CD4-positive, alpha-beta memory T cell (primary cell): ENCODE measurements around the gene CUL5. TPM values are rescaled to one million over a fixed set of nuclear protein-coding genes. Genes with fewer than 3 reads are reported as not detected.

Experiments used
- CTCF ChIA-PET: fragments of 350-600 bp; sonication (Branson Sonifier 250); formaldehyde crosslinking; loops from one replicate; lab custom pipeline; 2021; ENCODE audit warnings: inconsistent platforms; ENCODE audit not compliant: partially characterized antibody; lab: Charles Lee
- POLR2A ChIA-PET: fragments of 350-600 bp; sonication (Branson Sonifier 250); formaldehyde crosslinking; loops from one replicate; lab custom pipeline; 2021; ENCODE audit not compliant: partially characterized antibody; lab: Charles Lee
- DNase-seq, 5 donors: peaks; one replicate each; pipeline versions ENCODE4 v3.0.0 to v3.0.0-alpha.2; 2020 to 2022; ENCODE audit warnings: mixed read lengths in 1 of 5
- H3K27ac ChIP-seq: one replicate; pipeline ENCODE4 v1.7.0; 2013; ENCODE audit warnings: low read depth, low read length
- H3K27me3 ChIP-seq: 2 replicates; pipeline ENCODE4 v1.7.0; 2013; ENCODE audit warnings: mild to moderate bottlenecking, low read length, moderate library complexity; ENCODE audit not compliant: insufficient read depth
- H3K36me3 ChIP-seq: 2 replicates; pipeline ENCODE4 v1.7.0; 2013; ENCODE audit warnings: mild to moderate bottlenecking, low read length, moderate library complexity; ENCODE audit not compliant: insufficient read depth
- H3K4me1 ChIP-seq: 2 replicates; pipeline ENCODE4 v1.7.0; 2013; ENCODE audit warnings: mild to moderate bottlenecking, low read length, moderate library complexity; ENCODE audit not compliant: insufficient read depth
- H3K4me3 ChIP-seq, 2 donors: one replicate each; pipeline ENCODE4 v1.7.0; 2013; ENCODE audit warnings: low read length in 2 of 2, mild to moderate bottlenecking in 1 of 2
- H3K9me3 ChIP-seq, 2 donors: one replicate each; pipeline ENCODE4 v1.7.0; 2013; ENCODE audit warnings: low read length in 2 of 2, control low read depth in 1 of 2; ENCODE audit not compliant: control insufficient read depth in 1 of 2
- H3K27ac Mint-ChIP-seq, 7 donors: one replicate each; pipeline ENCODE4 v1.8.0; 2020 to 2021; ENCODE audit warnings: mixed read lengths in 7 of 7, mild to moderate bottlenecking in 6 of 7, inconsistent platforms in 3 of 7, moderate library complexity in 3 of 7
- H3K27me3 Mint-ChIP-seq, 2 donors: one replicate each; pipeline ENCODE4 v1.8.0; 2020 to 2021; ENCODE audit warnings: mixed read lengths in 2 of 2
- H3K36me3 Mint-ChIP-seq, 2 donors: one replicate each; pipeline ENCODE4 v1.8.0; 2020 to 2021; ENCODE audit warnings: mixed read lengths in 2 of 2, inconsistent platforms in 1 of 2, mild to moderate bottlenecking in 1 of 2
- H3K4me1 Mint-ChIP-seq, 4 donors: one replicate each; pipeline ENCODE4 v1.8.0; 2020 to 2021; ENCODE audit warnings: mixed read lengths in 4 of 4, mild to moderate bottlenecking in 1 of 4
- H3K4me3 Mint-ChIP-seq, 8 donors: one replicate each; pipeline ENCODE4 v1.8.0; 2020 to 2021; ENCODE audit warnings: mixed read lengths in 8 of 8, mild to moderate bottlenecking in 7 of 8, moderate library complexity in 6 of 8, inconsistent platforms in 3 of 8
- H3K9me3 Mint-ChIP-seq, 8 donors: one replicate each; pipeline ENCODE4 v1.8.0; 2020 to 2021; ENCODE audit warnings: mixed read lengths in 8 of 8, mild to moderate bottlenecking in 5 of 8, inconsistent platforms in 3 of 8, moderate library complexity in 1 of 8
- intact Hi-C: fragments of 100-400 bp; cut with micrococcal nuclease; formaldehyde crosslinking; loops from one replicate; pipeline ENCODE4 v1.15.1; 2023
- polyA plus RNA-seq, 2 donors: library from polyadenylated mRNA; unstranded; fragments of 300-500 nt; fragmentation: Illumina TruSeq; gene quantifications; one replicate each; pipeline ENCODE4 v1.2.3, GENCODE V29; 2021
- total RNA-seq, 2 experiments: library from RNA; stranded (reverse); gene quantifications; one replicate each; pipeline ENCODE4 v1.2.3, GENCODE V29; 2021

CUL5 gene
- total and polyA plus RNA-seq, 4 experiments from 2014 or later = 27.4 to 38.9 (median 34.5) TPM

GRCh38 chr11:107988397-107989158, 20.1 kb upstream of the CUL5 start:
- H3K27me3 Mint-ChIP-seq = peaks cover 5 to 8% of the 10 kb centered on the region in 2 donors
- ChIA-PET CTCF (no interaction called here), POLR2A (no interaction called here)
- no peaks in the 10 kb centered on the region for H3K9me3 ChIP-seq
- no peaks in the 10 kb centered on the region for H3K4me1 Mint-ChIP-seq
- H3K36me3 ChIP-seq = no peaks in the 10 kb centered on the region
- H3K9me3 Mint-ChIP-seq = no peaks in the 10 kb centered on the region
- DNase-seq = no peak
- no peak overlapping the region for H3K4me3 ChIP-seq
- H3K4me1 ChIP-seq = no peaks in the 10 kb centered on the region
- intact Hi-C loops = no loop called here
- no peaks in the 10 kb centered on the region for H3K27me3 ChIP-seq
- no peak overlapping the region for H3K4me3 Mint-ChIP-seq
- H3K36me3 Mint-ChIP-seq = no peaks in the 10 kb centered on the region
- no peak overlapping the region for H3K27ac ChIP-seq
- H3K27ac Mint-ChIP-seq = no peak overlapping the region

GRCh38 chr11:107991868-107992414, 16.8 kb upstream of the CUL5 start:
- intact Hi-C loops = no loop called here
- DNase-seq = no peak
- CTCF ChIA-PET = interaction anchor here (1.1 kb wide), 1 partner anchor 17 kb away, joined by 3 read pairs; the partner anchor contains the start of gene CUL5
- Histone ChIP-seq H3K36me3 (no peaks in the 10 kb centered on the region), H3K27ac (no peak overlapping the region), H3K4me1 (no peaks in the 10 kb centered on the region), H3K4me3 (no peak overlapping the region), H3K27me3 (no peaks in the 10 kb centered on the region), H3K9me3 (no peaks in the 10 kb centered on the region)
- no peaks in the 10 kb centered on the region for H3K36me3 Mint-ChIP-seq
- no peaks in the 10 kb centered on the region for H3K9me3 Mint-ChIP-seq
- H3K27ac Mint-ChIP-seq = no peak overlapping the region
- POLR2A ChIA-PET = no interaction called here
- H3K4me1 Mint-ChIP-seq = no peaks in the 10 kb centered on the region
- no peak overlapping the region for H3K4me3 Mint-ChIP-seq
- peaks cover 9 to 20% of the 10 kb centered on the region in 2 donors for H3K27me3 Mint-ChIP-seq

- POLR2A ChIA-PET = no interaction called here
- peak overlapping the region in 1 of 7 donors; percentile 35 for H3K27ac Mint-ChIP-seq
- H3K36me3 Mint-ChIP-seq = no peaks in the 10 kb centered on the region
Measured at GRCh38 chr11:107996006-107996776, 12.5 kb upstream of the CUL5 start.

GRCh38 chr11:107998761-107999160, 9.9 kb upstream of the CUL5 start:
- no peaks in the 10 kb centered on the region for H3K4me1 ChIP-seq
- H3K4me3 Mint-ChIP-seq = no peak overlapping the region
- no peaks in the 10 kb centered on the region for H3K9me3 Mint-ChIP-seq
- intact Hi-C loops = loop anchor here (1.0 kb wide), 1 partner anchor 650 kb away; no protein-coding TSS in a partner anchor
- no peak overlapping the region for H3K27ac ChIP-seq
- no peaks in the 10 kb centered on the region for H3K36me3 Mint-ChIP-seq
- peaks cover 6 to 13% of the 10 kb centered on the region in 2 donors for H3K27me3 Mint-ChIP-seq
- no peak for DNase-seq
- POLR2A ChIA-PET = no interaction called here
- no peaks in the 10 kb centered on the region for H3K36me3 ChIP-seq
- H3K27me3 ChIP-seq = no peaks in the 10 kb centered on the region
- H3K27ac Mint-ChIP-seq = no peak overlapping the region
- CTCF ChIA-PET = interaction anchor here (0.9 to 4.4 kb wide), 3 partner anchors 10 to 594 kb away, joined by 3 to 15 read pairs (median 3); partner anchors contain the start of genes CUL5 and EXPH5
- H3K4me1 Mint-ChIP-seq = peaks cover 0 to 2% (median 0%) of the 10 kb centered on the region in 4 donors
- H3K4me3 ChIP-seq = no peak overlapping the region
- H3K9me3 ChIP-seq = no peaks in the 10 kb centered on the region

More at GRCh38 chr11:107996006-107996776, 12.5 kb upstream of the CUL5 start:
- Histone ChIP-seq H3K4me1 (no peaks in the 10 kb centered on the region), H3K27me3 (no peaks in the 10 kb centered on the region), H3K9me3 (no peaks in the 10 kb centered on the region), H3K4me3 (no peak overlapping the region), H3K27ac (no peak overlapping the region), H3K36me3 (no peaks in the 10 kb centered on the region)
- intact Hi-C loops = no loop called here
- peaks cover 0 to 2% (median 0%) of the 10 kb centered on the region in 4 donors for H3K4me1 Mint-ChIP-seq
- H3K27me3 Mint-ChIP-seq = peaks cover 8 to 21% of the 10 kb centered on the region in 2 donors
- H3K4me3 Mint-ChIP-seq = no peak overlapping the region
- no peak for DNase-seq
- CTCF ChIA-PET = interaction anchor here (4.4 kb wide), 1 partner anchor 13 kb away, joined by 15 read pairs; the partner anchor contains the start of gene CUL5
- no peaks in the 10 kb centered on the region for H3K9me3 Mint-ChIP-seq

- Histone ChIP-seq H3K4me3 (no peak overlapping the region), H3K4me1 (no peaks in the 10 kb centered on the region), H3K27me3 (no peaks in the 10 kb centered on the region), H3K36me3 (no peaks in the 10 kb centered on the region), H3K9me3 (no peaks in the 10 kb centered on the region), H3K27ac (no peak overlapping the region)
- H3K9me3 Mint-ChIP-seq = no peaks in the 10 kb centered on the region
- H3K27ac Mint-ChIP-seq = no peak overlapping the region
- H3K27me3 Mint-ChIP-seq = peaks cover 6 to 11% of the 10 kb centered on the region in 2 donors
- DNase-seq = peak in 4 of 5 donors; percentile 19 to 31 (median 22)
- H3K4me1 Mint-ChIP-seq = peaks cover 0 to 2% (median 0%) of the 10 kb centered on the region in 4 donors
- no peaks in the 10 kb centered on the region for H3K36me3 Mint-ChIP-seq
- intact Hi-C loops = loop anchor here (1.0 kb wide), 1 partner anchor 648 kb away; no protein-coding TSS in a partner anchor
- ChIA-PET CTCF (interaction anchor here (1.0 to 1.5 kb wide), 2 partner anchors 9 to 593 kb away, joined by 3 to 8 read pairs; partner anchors contain the start of genes CUL5 and EXPH5), POLR2A (interaction anchor here (1.0 kb wide), 1 partner anchor 9 kb away, joined by 4 read pairs; the partner anchor contains the start of gene CUL5)
- H3K4me3 Mint-ChIP-seq = no peak overlapping the region
Measured at GRCh38 chr11:107999759-108000455, 8.8 kb upstream of the CUL5 start.

- no peak overlapping the region for H3K27ac ChIP-seq
- no peaks in the 10 kb centered on the region for H3K27me3 ChIP-seq
- Mint-ChIP-seq H3K27me3 (peaks cover 0 to 1% of the 10 kb centered on the region in 2 donors), H3K27ac (no peak overlapping the region), H3K4me3 (no peak overlapping the region), H3K4me1 (peaks cover 0 to 2% (median 0%) of the 10 kb centered on the region in 4 donors), H3K9me3 (no peaks in the 10 kb centered on the region), H3K36me3 (no peaks in the 10 kb centered on the region)
- no peak for DNase-seq
- POLR2A ChIA-PET = no interaction called here
- intact Hi-C loops = no loop called here
- CTCF ChIA-PET = interaction anchor here (1.6 kb wide), 1 partner anchor 9 kb away, joined by 3 read pairs; no protein-coding TSS in a partner anchor
- no peaks in the 10 kb centered on the region for H3K36me3 ChIP-seq
- H3K9me3 ChIP-seq = no peaks in the 10 kb centered on the region
- H3K4me3 ChIP-seq = no peak overlapping the region
- no peaks in the 10 kb centered on the region for H3K4me1 ChIP-seq
Measured at GRCh38 chr11:108002476-108002875, 6.2 kb upstream of the CUL5 start.
